K562 (cell line): ENCODE results near the gene HPCAL1. TPM values are rescaled to one million over a fixed set of nuclear protein-coding genes. Genes with fewer than 3 reads are reported as not detected.

Experiments used
- ATAC-seq: fragments of 200-7000 bp; cut with Tn5 transposase; 3 replicates; pipeline ENCODE4 v1.9.1; 2020; ENCODE audit warnings: moderate library complexity
- BruUV-seq: library from RNA; stranded (reverse); fragments of 400-500 nt; replicated peaks from 2 replicates; lab custom pipeline; 2021; lab: Mats Ljungman, UMichigan
- CTCF ChIA-PET: fragments of 300-600 bp; formaldehyde crosslinking; extraction: SDS; loops from one replicate; lab custom pipeline; 2021; ENCODE audit warnings: low intra/inter-chr PET ratio; lab: Yijun Ruan, JAX
- POLR2A ChIA-PET: fragments of 300-600, 350-650 bp; sonication (Branson Sonifier 250); formaldehyde crosslinking; extraction: SDS; loops from one replicate; lab custom pipeline; 2021; ENCODE audit warnings: antibody characterized with exemption, inconsistent platforms; lab: Yijun Ruan, JAX
- DNase-seq, 4 experiments: peaks; one replicate each; pipeline versions ENCODE4 v3.0.0 to v3.0.0-alpha.2; 2011 to 2018; ENCODE audit warnings: low spot score in 3 of 4, mixed read lengths in 3 of 4; ENCODE audit errors: extremely low read depth in 1 of 4
- FAIRE-seq: peaks from 2 replicates; lab custom pipeline; 2011; peaks lifted over from hg19 to GRCh38; lab: Jason Lieb, UNC
- H2AFZ ChIP-seq: 2 replicates; pipeline ENCODE4 v1.6.0; 2011; ENCODE audit warnings: low read depth, low read length, control low read depth, inconsistent platforms
- H3K27ac ChIP-seq: fragments of 200-600 bp; 3 replicates; pipeline ENCODE4 v1.8.0; 2011; ENCODE audit warnings: low read depth, mild to moderate bottlenecking, control low read depth, inconsistent platforms, low read length, moderate library complexity, mixed read lengths; ENCODE audit errors: extremely low read depth
- H3K27me3 ChIP-seq, 2 experiments: fragments of 300-600 bp in 1 of 2; 2 replicates in 1 of 2; 3 replicates in 1 of 2; pipeline versions ENCODE4 v1.6.0 to v1.8.0; 2011; ENCODE audit warnings: inconsistent platforms in 2 of 2, low read length in 2 of 2, mild to moderate bottlenecking in 1 of 2, mixed read lengths in 1 of 2, moderate library complexity in 1 of 2; ENCODE audit not compliant: control insufficient read depth in 2 of 2, insufficient read depth in 2 of 2
- H3K36me3 ChIP-seq: fragments of 300-600 bp; 3 replicates; pipeline ENCODE4 v1.8.0; 2011; ENCODE audit warnings: mild to moderate bottlenecking, low read length, inconsistent platforms; ENCODE audit not compliant: control insufficient read depth, insufficient read depth
- H3K4me1 ChIP-seq, 2 experiments: fragments of 200-600 bp in 1 of 2; replicated peaks in 1 of 2; 2 replicates in 1 of 2; 3 replicates in 1 of 2; pipeline versions ENCODE4 v1.5.1 to v1.8.0; 2011; ENCODE audit warnings: inconsistent platforms in 2 of 2, low read length in 2 of 2, mild to moderate bottlenecking in 1 of 2, mixed read lengths in 1 of 2, moderate library complexity in 1 of 2; ENCODE audit not compliant: control insufficient read depth in 2 of 2, insufficient read depth in 2 of 2
- H3K4me2 ChIP-seq: 2 replicates; pipeline ENCODE4 v1.6.1; 2011; ENCODE audit warnings: low read length, control low read depth, inconsistent platforms, mixed read lengths; ENCODE audit not compliant: insufficient read depth
- H3K4me3 ChIP-seq: fragments of 200-600 bp; sonication (generic), shearing (Covaris generic); 2 replicates; pipeline ENCODE4 v1.5.1; 2016; ENCODE audit warnings: control low read depth, inconsistent platforms
- H3K79me2 ChIP-seq: fragments of 200-600 bp; 3 replicates; pipeline ENCODE4 v1.8.0; 2011; ENCODE audit warnings: low read length, inconsistent platforms; ENCODE audit not compliant: control insufficient read depth, insufficient read depth
- H3K9ac ChIP-seq, 2 experiments: 2 replicates each; pipeline versions ENCODE4 v1.6.0 to v1.6.1; 2011; ENCODE audit warnings: low read depth in 2 of 2, low read length in 2 of 2, control low read depth in 1 of 2, inconsistent platforms in 1 of 2, mild to moderate bottlenecking in 1 of 2, mixed read lengths in 1 of 2; ENCODE audit not compliant: insufficient read depth in 1 of 2
- H3K9me1 ChIP-seq: one replicate; pipeline ENCODE4 v1.6.0; 2011; ENCODE audit warnings: inconsistent platforms, mild to moderate bottlenecking, low read length, moderate library complexity; ENCODE audit not compliant: control insufficient read depth, insufficient read depth
- H3K9me3 ChIP-seq: replicated peaks from 2 replicates; pipeline ENCODE4 v1.5.1; 2011; ENCODE audit warnings: low read depth, low read length, inconsistent platforms; ENCODE audit not compliant: control insufficient read depth, insufficient read depth
- H4K20me1 ChIP-seq: replicated peaks from 2 replicates; pipeline ENCODE4 v1.6.1; 2011; ENCODE audit warnings: low read length, inconsistent platforms, mixed read lengths; ENCODE audit not compliant: control insufficient read depth, insufficient read depth
- ATF3 ChIP-seq, 2 experiments: fragments of 450-650 bp in 1 of 2; sonication (generic) in 1 of 2; formaldehyde crosslinking in 1 of 2; IDR thresholded peaks in 1 of 2; conservative IDR thresholded peaks in 1 of 2; 2 replicates each; pipeline versions ENCODE4 v1.6.1 to v1.8.1; 2016 to 2023; ENCODE audit warnings: mild to moderate bottlenecking in 2 of 2, moderate library complexity in 2 of 2, inconsistent platforms in 1 of 2, missing genetic modification reagents in 1 of 2
- BDP1 ChIP-seq: IDR thresholded peaks from 3 replicates; pipeline ENCODE4 v1.6.1; 2011; ENCODE audit not compliant: insufficient read length, insufficient read depth
- E2F8 ChIP-seq: fragments of 450-650 bp; IDR thresholded peaks from 2 replicates; pipeline ENCODE4 v1.7.1; 2018; ENCODE audit warnings: mild to moderate bottlenecking, low read depth; ENCODE audit not compliant: partially characterized antibody
- HDAC3 ChIP-seq: fragments of 450-650 bp; IDR thresholded peaks from 2 replicates; pipeline ENCODE4 v1.6.1; 2018; ENCODE audit warnings: borderline replicate concordance, mild to moderate bottlenecking, moderate library complexity; ENCODE audit not compliant: partially characterized antibody
- KLF16 ChIP-seq: IDR thresholded peaks from 2 replicates; pipeline ENCODE4 v1.6.1; 2016; ENCODE audit warnings: antibody characterized with exemption
- PTRF ChIP-seq: fragments of 450-650 bp; IDR thresholded peaks from 2 replicates; pipeline ENCODE4 v1.6.1; 2016; ENCODE audit warnings: mild to moderate bottlenecking, missing genetic modification characterization, missing compliant biosample characterization
- RERE ChIP-seq: sonication (generic); formaldehyde crosslinking; IDR thresholded peaks from 2 replicates; pipeline ENCODE4 v1.8.0; 2023; ENCODE audit warnings: missing genetic modification reagents, mild to moderate bottlenecking, borderline replicate concordance
- SMARCA5 ChIP-seq: fragments of 450-650 bp; IDR thresholded peaks from 2 replicates; pipeline ENCODE4 v1.6.1; 2016
- ZBTB9 ChIP-seq: fragments of 450-650 bp; formaldehyde crosslinking; IDR thresholded peaks from 2 replicates; pipeline ENCODE4 v1.4.0; 2020; ENCODE audit warnings: mild to moderate bottlenecking, moderate library complexity
- ZEB2 ChIP-seq: fragments of 450-650 bp; IDR thresholded peaks from 2 replicates; pipeline ENCODE4 v1.6.1; 2016
- ZNF79 ChIP-seq: fragments of 250-450 bp; sonication (Bioruptor Pico); IDR thresholded peaks from 2 replicates; pipeline ENCODE4 v1.4.0; 2020; ENCODE audit warnings: low read depth, mild to moderate bottlenecking, moderate library complexity
- ZNF830 ChIP-seq: fragments of 250-450 bp; sonication (Bioruptor Pico); IDR thresholded peaks from 2 replicates; pipeline ENCODE4 v1.5.0; 2021; ENCODE audit warnings: mild to moderate bottlenecking
- WGBS: fragments of 100-300 bp; shearing (Covaris generic); methylation state at CpG from one replicate; pipeline ENCODE4 v1.1.6; 2016; ENCODE audit warnings: low coverage, mixed read lengths; ENCODE audit not compliant: insufficient coverage; ENCODE audit errors: missing lambda C conversion rate; 5-methylcytosine and 5-hydroxymethylcytosine counted together
- in situ Hi-C: fragments of 300-500 bp; cut with MboI; formaldehyde crosslinking; loops from 4 replicates; pipeline ENCODE4 v1.15.0; 2018; ENCODE audit warnings: inconsistent platforms, mixed read lengths
- intact Hi-C: fragments of 100-400 bp; cut with micrococcal nuclease; formaldehyde crosslinking; loops from 2 replicates; pipeline ENCODE4 v1.14.2; 2022
- polyA plus RNA-seq, 8 experiments: library from polyadenylated mRNA; depleted of rRNA in 4 of 8; stranded (reverse) in 5 of 8; unstranded in 3 of 8; fragments of >200 nt; fragmentation: Nextera tagmentation in 2 of 8; fragmentation: Illumina TruSeq in 1 of 8; extraction: Ambion mirVana in 2 of 8; extraction: Trizol in 1 of 8; gene quantifications; 2 replicates each; pipeline versions ENCODE4 v1.2.1 to v1.2.3, GENCODE V29; 2011 to 2014; ENCODE audit warnings: inconsistent platforms in 1 of 8, missing spikeins in 1 of 8
- total RNA-seq, 7 experiments: library from RNA; depleted of rRNA in 6 of 7; stranded (reverse); fragments of >200 nt in 6 of 7; fragmentation: Illumina TruSeq in 2 of 7; extraction: Trizol in 2 of 7; gene quantifications; 2 replicates each; pipeline versions ENCODE4 v1.2.1 to v1.2.3, GENCODE V29; 2011 to 2021; ENCODE audit warnings: low replicate concordance in 1 of 7

HPCAL1 gene
- total and polyA plus RNA-seq, 9 of the 15 experiments (the other 6 are each of a cell fraction or from before 2014, with no cell fraction given), result 2.7 to 65.5 (median 23.9) TPM

- H3K4me1 ChIP-seq, result peaks cover 0 to 8% of the 10 kb centered on the region in 2 experiments; a peak in 2 of 5 replicates
- in situ Hi-C loops (loop anchor here (25.0 kb wide), 1 partner anchor 160 kb away; no protein-coding TSS in a partner anchor), intact Hi-C loops (no loop called here)
- H3K79me2 ChIP-seq, result no peaks in the 10 kb centered on the region
- no peak overlapping the region for H3K4me3 ChIP-seq
- no peak overlapping the region for H3K27ac ChIP-seq
- WGBS, result 84% methylated on average over 4 of the region's 6 CpGs
- DNase-seq, result no peak
- BruUV-seq, result no TSS peak
- FAIRE-seq, result no peak
- ChIA-PET POLR2A (no interaction called here), CTCF (no interaction called here)
- 0 out of 4 replicates have a peak overlapping the region, but pooled peaks of 1 of the 2 experiments have one; percentile 20 for H3K9ac ChIP-seq
- no peak for ATAC-seq
- H2AFZ ChIP-seq, result no peak overlapping the region
- no peak overlapping the region for H3K4me2 ChIP-seq
- no peaks in the 10 kb centered on the region for H3K9me1 ChIP-seq
- H4K20me1 ChIP-seq, result 0 out of 2 replicates have a peak, but pooled peaks cover 3% of the 10 kb centered on the region
- no peaks in the 10 kb centered on the region for H3K27me3 ChIP-seq
- H3K9me3 ChIP-seq, result no peaks in the 10 kb centered on the region
- H3K36me3 ChIP-seq, result peaks cover 33% of the 10 kb centered on the region; the same call in 2 of the 3 replicates
- TF ChIP-seq ZBTB9, result no peak
- no peak for TF ChIP-seq ATF3 (IDR thresholded peaks at IDR 0.05)
- no peak for TF ChIP-seq ATF3 (CRISPR knock-in tag; conservative IDR thresholded peaks at IDR 0.05)
- TF ChIP-seq KLF16, result no peak
- TF ChIP-seq ZNF830, result no peak
- no peak for TF ChIP-seq PTRF
- TF ChIP-seq ZNF79 (CRISPR knock-in tag), result no peak
- no peak for TF ChIP-seq HDAC3
- no peak for TF ChIP-seq SMARCA5
- TF ChIP-seq E2F8, result no peak
- no peak for TF ChIP-seq BDP1
- no peak for TF ChIP-seq RERE
- no peak for TF ChIP-seq ZEB2
Observed at GRCh38 chr2:10422251-10422650, 119.5 kb downstream of the HPCAL1 start.
